NK-92 treated with Interleukin-12 subunit alpha and Interleukin-12 subunit beta, amount 100 ng/mL, for 24 hours (cell line): ENCODE data around the gene BAIAP2.
"Not testable (repeated sequence)": the region's sequence is repeated elsewhere in the genome, so short reads cannot be mapped to it uniquely, and the experiment has no call there.

Source experiments
- DNase-seq: peaks from one replicate; lab custom pipeline; 2025; lab: John Stamatoyannopoulos, UW

Gene BAIAP2

GRCh38 chr17:81000631-81001357 is 34.2 kb upstream of the BAIAP2 start:
- DNase-seq = no peak

GRCh38 chr17:81002013-81002384 is 33.0 kb upstream of the BAIAP2 start:
- DNase-seq = no peak

DNA sequence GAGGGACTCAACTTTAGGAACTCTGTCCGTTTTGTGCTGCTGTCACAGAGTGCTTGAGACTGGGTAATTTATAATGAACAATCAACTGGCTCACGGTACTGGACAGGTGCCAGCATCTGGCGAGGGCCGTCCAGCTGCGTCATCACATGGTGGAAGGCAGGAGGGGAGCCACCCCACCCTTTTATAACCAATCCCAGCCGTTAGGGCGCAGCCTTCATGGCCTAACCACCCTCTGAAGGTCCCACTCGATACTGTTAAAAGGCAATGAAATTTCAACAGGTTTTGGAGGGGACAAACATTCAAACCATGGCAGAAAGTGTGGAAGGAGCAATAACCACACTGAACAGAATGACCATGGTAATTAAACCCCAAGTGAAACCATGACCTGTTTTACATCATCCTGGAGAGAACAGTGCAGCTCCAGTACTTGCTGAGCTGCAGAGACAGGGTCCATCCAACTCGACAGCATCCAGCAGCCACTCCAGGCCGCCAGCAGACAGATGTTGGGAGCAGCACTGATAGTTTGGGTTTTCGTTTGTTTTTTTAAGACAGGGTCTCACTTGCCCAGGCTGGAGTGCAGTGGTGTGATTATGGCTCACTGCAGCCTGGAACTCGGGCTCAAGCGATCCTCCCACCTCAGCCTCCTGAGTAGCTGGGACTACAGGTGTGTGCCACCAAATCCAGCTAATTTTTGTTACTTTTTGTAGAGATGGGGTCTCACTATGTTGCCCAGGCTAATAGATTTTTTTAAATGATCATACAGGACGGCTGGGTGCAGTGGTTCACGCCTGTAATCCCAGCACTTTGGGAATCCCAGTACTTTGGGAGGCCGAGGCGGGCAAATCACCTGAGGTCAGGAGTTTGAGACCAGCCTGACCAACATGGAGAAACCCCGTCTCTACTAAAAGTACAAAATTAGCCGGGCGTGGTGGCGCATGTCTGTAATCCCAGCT is 32.3 kb upstream of the BAIAP2 start:
- no peak for DNase-seq

GRCh38 chr17:81003711-81004475 is 31.1 kb upstream of the BAIAP2 start:
- DNase-seq = no peak

DNA sequence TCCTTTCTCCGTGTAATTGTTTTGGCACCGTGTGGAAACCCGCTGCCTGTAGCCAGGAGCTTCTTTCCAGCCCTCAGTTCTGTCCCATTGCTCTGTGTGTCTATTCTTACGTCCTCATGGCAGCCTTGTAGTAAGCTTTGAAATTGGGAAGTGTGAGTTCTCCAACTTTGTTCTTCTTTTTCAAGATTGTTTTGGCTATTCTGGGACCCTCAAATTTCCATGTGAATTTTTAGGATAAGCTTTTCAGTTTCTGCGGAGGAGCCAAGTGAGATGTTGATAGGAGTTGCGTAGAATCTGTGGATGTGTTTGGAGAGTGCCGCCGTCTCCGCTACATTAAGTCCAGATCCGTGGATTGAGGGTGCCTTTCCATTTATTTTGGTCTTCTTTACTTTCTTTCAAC is 28.1 kb upstream of the BAIAP2 start:
- no peak for DNase-seq

DNA sequence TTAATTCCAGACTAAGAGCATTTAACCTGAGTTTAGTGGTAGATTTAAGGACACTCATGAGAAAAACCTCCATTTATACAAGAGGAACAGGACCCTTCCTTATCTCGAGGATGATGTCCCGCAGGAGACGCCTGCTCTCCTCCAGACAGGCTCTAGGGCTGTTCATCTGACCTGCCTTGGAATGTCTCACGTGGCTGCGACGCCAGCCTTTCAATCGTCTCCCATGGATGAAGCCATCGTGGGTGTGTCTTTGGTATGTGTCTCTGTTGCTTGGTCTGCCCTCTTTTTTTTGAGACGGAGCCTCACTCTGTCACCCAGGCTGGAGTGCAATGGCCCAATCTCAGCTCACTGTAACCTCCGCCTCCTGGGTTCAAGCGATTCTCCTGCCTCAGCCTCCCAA is 26.8 kb upstream of the BAIAP2 start:
- no peak for DNase-seq

DNA sequence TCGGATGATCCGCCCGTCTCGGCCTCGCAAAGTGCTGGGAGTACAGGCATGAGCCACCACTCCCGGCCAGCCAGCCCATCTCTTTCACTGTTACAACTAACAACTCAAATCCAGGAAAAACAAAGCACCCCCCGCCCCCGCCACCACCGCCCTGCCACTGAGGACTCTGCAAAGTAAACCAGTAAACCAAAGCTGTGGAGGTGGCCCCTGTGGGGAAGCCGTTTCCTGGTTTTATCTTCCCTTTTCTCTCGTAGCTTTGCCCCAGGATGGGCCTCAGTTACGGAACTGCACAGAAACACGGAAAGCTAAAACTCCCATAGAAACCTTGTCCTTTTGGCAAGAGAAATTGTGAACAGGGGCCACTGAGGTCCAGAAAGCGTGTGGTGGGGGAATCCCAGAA is 25.8 kb upstream of the BAIAP2 start:
- no peak for DNase-seq

- no peak for DNase-seq
Measured at GRCh38 chr17:81010935-81011334, 24.0 kb upstream of the BAIAP2 start.

GRCh38 chr17:81011951-81012350 is 23.0 kb upstream of the BAIAP2 start:
- DNase-seq = no peak

DNA sequence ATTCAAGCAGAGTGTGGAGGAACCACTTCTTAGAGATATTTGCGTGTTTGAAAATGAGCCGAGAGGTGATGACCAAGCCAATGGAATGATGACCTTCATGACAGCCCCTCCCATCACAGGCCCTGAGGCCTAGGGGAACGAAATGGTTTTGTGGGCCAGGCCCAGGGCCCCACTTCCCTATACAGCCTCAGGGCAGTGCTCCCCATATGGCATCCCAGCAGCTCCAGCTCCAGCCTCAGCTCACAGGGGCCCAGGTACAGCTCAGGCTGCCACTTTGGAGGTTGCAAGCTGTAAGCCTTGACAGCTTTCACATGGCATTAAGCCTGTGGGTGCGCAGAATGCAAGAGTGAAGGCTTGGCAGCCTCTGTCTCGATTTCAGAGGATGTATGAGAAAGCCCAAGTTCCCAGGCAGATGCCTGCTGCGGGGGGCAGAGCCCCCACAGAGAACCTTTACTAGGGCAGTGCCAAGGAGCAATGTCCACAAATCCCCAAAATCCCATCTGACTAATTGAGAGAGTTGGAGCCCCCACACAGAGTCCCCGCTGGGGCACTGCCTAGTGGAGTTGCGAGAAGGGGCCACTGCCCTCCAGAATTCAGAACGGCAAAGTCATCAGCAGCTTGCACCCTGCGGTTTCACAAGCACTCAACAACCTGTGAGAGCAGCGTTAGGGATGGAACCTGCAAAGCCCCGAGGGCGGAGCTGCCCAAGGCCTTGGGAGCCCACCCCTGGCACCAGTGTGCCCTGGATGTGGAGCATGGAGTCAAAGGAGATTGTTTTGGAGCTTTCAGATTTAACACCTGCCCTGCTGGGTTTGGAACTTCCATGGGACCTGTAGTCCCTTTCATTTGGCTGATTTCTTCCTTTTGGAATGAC is 22.1 kb upstream of the BAIAP2 start:
- no peak for DNase-seq

GRCh38 chr17:81013642-81014041 is 21.3 kb upstream of the BAIAP2 start:
- no peak for DNase-seq

- DNase-seq = no peak
Measured at GRCh38 chr17:81015136-81015535, 19.8 kb upstream of the BAIAP2 start.

- no peak for DNase-seq
Measured at GRCh38 chr17:81016575-81016974, 18.4 kb upstream of the BAIAP2 start.

DNA sequence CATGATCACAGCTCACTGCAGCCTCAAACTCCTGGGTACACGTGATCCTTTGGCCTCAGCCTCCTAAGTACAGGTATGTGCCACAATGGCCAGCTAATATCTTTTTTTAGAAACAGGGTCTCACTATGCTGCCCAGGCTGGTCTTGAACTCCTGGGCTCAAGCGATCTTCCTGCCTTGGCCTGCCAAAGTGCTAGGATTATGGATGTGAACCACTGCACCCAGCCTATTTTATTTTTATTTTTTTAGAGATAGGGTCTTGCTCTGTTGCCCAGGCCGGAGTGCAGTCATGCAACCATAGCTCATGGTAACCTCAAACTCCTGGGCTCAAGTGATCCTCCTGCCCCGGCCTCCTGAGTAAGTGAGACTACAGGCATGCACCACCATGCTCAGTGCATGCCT is 17.6 kb upstream of the BAIAP2 start:
- DNase-seq = not testable (repeated sequence)

DNA sequence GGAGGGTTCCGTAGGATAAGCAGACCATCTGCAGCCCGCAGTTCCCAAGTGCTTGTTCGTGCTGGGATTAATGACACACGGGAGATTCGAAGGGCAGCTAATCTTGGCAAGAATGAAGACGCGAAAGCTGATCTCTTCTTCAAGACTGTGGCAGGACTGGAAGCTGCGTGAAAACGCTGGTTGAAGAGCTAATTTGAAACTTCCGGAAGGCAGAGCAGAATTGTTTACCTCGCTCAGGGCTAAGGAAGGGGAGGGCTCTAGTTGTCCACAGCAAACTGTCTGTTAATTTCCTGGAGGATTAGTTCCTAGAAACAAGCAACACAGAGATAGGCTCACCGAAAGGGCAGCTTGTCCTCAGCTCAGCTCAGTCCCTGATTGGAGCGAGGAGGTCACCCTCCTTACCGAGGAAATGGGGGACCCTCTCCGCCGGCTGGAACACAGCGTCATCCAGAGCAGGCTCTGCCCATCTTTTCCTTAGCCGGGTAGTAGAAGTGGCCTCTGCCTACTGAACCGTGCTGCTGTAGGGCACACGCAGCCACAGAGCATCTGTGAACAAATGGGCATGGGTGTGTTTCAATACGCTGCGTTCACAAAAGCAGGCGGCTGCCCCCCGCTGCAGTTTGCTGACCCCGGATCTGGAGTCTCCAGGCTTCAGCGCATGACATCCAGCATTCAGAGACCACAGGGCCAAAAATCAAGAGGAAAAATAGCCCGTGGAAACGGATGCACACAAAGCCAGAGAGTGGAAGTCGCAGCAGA is 16.7 kb upstream of the BAIAP2 start:
- no peak for DNase-seq

DNA sequence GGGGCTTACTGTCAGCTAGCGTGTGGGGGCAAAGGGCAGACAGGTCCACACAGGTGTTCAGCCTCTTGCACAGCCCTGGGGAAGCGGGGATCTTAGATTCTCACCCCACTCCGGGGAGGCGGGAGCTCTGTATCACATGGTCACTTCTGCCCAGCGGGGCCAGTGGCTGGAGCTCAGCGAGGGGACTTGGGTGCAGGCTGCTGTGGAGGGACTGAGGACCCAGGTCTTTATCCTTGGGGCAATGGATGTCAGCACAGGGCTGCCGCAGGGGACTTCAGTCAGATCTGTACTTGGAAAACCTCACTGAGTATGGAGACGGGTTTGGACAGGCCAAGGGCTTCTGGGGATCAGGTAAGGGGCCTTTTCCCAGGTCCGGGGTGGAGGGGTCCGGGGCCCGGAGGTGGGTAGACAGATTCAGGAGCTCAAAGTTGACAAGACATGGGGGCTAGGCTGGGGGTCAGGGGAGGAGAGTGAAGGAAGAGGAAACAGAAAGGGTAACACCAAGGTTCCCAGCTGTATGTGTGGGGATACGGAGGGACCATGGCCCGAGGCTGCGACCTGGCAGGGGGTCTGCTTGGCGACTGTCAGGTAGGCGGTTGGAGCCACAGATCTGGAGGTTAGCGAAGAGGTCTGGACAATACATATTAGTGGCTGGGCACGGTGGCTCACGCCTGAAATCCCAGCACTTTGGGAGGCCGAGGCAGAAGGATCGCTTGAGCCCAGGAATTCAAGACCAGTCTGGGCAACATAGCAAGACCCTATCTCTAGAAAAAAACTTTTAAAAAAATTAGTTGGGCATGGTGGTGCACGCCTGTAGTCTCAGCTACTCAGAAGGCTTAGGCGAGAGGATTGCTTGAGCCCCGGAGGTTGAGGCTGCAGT is 15.1 kb upstream of the BAIAP2 start:
- DNase-seq = no peak

GRCh38 chr17:81020443-81020766 is 14.5 kb upstream of the BAIAP2 start:
- no peak for DNase-seq

DNA sequence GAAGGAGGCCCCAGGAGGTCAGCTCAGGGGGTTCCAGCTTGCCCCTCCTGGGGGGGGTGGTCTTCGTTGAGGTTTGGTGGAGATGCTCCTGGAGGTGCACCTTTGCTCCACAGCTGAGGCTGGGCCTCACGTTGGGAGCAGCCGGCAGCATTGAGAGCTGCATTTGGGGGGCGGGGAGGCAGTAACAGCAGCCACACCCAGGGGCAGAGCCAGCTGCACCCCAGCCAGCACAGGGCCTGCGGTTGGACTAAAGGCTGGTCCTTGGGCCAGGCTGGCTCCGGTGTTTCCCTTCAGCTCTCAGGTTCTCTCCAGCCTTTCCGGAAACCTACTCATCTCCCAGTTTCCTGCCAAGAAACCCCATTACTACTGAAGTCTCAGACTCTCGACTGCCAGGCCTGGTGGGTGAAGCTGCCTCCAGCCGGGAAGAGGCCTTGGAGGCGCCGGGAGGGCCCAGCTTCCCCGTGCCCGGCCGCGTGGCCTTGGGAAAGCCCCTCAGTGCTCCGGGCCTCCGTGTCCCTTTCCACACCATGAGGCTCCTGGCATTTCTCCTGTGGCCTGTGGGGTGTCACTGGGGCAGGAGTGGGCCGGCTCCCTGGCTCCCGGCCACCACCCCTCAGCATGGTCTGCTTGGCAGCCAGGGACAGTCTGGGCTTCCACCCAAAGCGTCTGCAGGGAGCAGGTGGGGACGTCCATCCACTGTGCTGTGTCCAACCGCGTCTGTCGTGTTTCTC is 14.0 kb upstream of the BAIAP2 start:
- no peak for DNase-seq
